Prostate gland (tissue), 2 donors: ENCODE measurements around the gene RSPRY1. TPM values are rescaled to one million over a fixed set of nuclear protein-coding genes. Genes with fewer than 3 reads are reported as not detected.
"Not testable (repeated sequence)": the region's sequence is repeated elsewhere in the genome, so short reads cannot be mapped to it uniquely, and the experiment has no call there.

Experiments
- DNase-seq: peaks from one replicate; pipeline ENCODE4 v3.0.0-alpha.2; 2019; ENCODE audit warnings: low spot score
- H3K27ac ChIP-seq, 2 donors: fragments of 200-600 bp; sonication (generic); 2 replicates each; pipeline ENCODE4 v1.5.1; 2017 to 2019
- H3K27me3 ChIP-seq: fragments of 200-600 bp; sonication (generic); replicated peaks from 2 replicates; pipeline ENCODE4 v1.5.1; 2019; ENCODE audit not compliant: insufficient read depth
- H3K36me3 ChIP-seq, 2 donors: fragments of 200-600 bp; sonication (generic); 1 replicate in 1 of 2; 2 replicates in 1 of 2; pipeline versions ENCODE4 v1.5.1 to v1.8.1; 2017 to 2019
- H3K4me1 ChIP-seq: fragments of 200-600 bp; sonication (generic); replicated peaks from 2 replicates; pipeline ENCODE4 v1.5.1; 2019
- H3K4me3 ChIP-seq, 2 donors: fragments of 200-600 bp; sonication (generic); 2 replicates each; pipeline ENCODE4 v1.5.1; 2017 to 2019
- H3K9me3 ChIP-seq: fragments of 200-600 bp; sonication (generic); 2 replicates; pipeline ENCODE4 v1.5.1; 2017
- POLR2A ChIP-seq: fragments of 450-650 bp; IDR thresholded peaks from one replicate; pipeline ENCODE4 v1.6.1; 2016; ENCODE audit warnings: antibody characterized with exemption, mild to moderate bottlenecking
- POLR2AphosphoS5 ChIP-seq: sonication (generic); formaldehyde crosslinking; IDR thresholded peaks from one replicate; pipeline ENCODE4 v1.6.1; 2017; ENCODE audit warnings: antibody characterized with exemption
- WGBS: methylation state at CpG from one replicate; pipeline ENCODE4 v1.1.5; 2018; 5-methylcytosine and 5-hydroxymethylcytosine counted together
- intact Hi-C: fragments of 100-400 bp; cut with DNase I; formaldehyde crosslinking; loops from one replicate; pipeline ENCODE4 v1.14.2; 2022
- total RNA-seq, 2 donors: library from RNA; depleted of rRNA; stranded (reverse); fragments of >200 nt; gene quantifications; one replicate each; pipeline ENCODE4 v1.1.0, GENCODE V29; 2016
- TF ChIP-seq, protein P1 (sequence below), 4 experiments: fragments of 200-600 bp in 2 of 4; fragments of 450-650 bp in 2 of 4; sonication (generic) in 2 of 4; IDR thresholded peaks; 1 replicate in 3 of 4; 2 replicates in 1 of 4; pipeline ENCODE4 v1.5.1; 2016 to 2019; ENCODE audit warnings: antibody characterized with exemption in 4 of 4, mild to moderate bottlenecking in 2 of 4, moderate library complexity in 2 of 4

The RSPRY1 gene
- total RNA-seq, 2 donors from 2014 or later: 35.8 to 45.3 TPM

DNA sequence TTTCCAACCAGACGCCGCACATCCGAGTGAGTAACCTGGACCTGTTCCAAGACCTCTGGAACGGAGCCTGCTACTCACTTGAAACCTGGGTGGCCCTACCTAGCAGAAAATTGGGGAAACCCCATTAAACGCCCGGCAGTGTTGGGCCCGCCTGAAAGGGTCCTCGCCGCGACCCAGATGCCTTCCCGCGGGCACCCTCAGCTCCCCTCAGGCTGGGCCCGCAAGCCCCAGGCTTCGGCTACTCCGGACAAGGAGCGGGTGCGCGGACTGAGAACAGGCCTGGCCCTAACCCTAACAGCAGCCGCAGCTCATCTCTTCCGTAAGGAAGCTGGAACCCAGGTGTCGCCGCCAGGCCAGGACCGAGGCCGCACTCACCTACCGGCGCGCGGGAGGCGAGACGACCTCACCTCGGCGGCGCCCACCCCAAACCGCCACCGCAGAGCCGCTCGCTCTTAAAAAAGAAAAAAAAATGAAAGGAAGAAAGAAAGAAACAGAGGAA lies 634 bp upstream of the RSPRY1 start:
- under 1% methylated on average over 37 of the region's 37 CpGs for WGBS
- H3K4me3 ChIP-seq: peak overlapping the region; percentile 71 to 76
- intact Hi-C loops: loop anchor here (10.0 kb wide), 2 partner anchors 109 to 229 kb away; no protein-coding TSS in a partner anchor
- H3K27ac ChIP-seq: peak overlapping the region; percentile 87 to 92
- H3K27me3 ChIP-seq: no peaks in the 10 kb centered on the region
- no peaks in the 10 kb centered on the region for H3K9me3 ChIP-seq
- DNase-seq: peak; percentile 30
- peaks cover 6% of the 10 kb centered on the region for H3K4me1 ChIP-seq
- TF ChIP-seq, protein P1, sequence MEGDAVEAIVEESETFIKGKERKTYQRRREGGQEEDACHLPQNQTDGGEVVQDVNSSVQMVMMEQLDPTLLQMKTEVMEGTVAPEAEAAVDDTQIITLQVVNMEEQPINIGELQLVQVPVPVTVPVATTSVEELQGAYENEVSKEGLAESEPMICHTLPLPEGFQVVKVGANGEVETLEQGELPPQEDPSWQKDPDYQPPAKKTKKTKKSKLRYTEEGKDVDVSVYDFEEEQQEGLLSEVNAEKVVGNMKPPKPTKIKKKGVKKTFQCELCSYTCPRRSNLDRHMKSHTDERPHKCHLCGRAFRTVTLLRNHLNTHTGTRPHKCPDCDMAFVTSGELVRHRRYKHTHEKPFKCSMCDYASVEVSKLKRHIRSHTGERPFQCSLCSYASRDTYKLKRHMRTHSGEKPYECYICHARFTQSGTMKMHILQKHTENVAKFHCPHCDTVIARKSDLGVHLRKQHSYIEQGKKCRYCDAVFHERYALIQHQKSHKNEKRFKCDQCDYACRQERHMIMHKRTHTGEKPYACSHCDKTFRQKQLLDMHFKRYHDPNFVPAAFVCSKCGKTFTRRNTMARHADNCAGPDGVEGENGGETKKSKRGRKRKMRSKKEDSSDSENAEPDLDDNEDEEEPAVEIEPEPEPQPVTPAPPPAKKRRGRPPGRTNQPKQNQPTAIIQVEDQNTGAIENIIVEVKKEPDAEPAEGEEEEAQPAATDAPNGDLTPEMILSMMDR (IDR thresholded peaks at IDR 0.05): peak in 1 of 4 experiments; percentile 15
- TF ChIP-seq POLR2AphosphoS5: no peak
- H3K36me3 ChIP-seq: no peaks in the 10 kb centered on the region

DNA sequence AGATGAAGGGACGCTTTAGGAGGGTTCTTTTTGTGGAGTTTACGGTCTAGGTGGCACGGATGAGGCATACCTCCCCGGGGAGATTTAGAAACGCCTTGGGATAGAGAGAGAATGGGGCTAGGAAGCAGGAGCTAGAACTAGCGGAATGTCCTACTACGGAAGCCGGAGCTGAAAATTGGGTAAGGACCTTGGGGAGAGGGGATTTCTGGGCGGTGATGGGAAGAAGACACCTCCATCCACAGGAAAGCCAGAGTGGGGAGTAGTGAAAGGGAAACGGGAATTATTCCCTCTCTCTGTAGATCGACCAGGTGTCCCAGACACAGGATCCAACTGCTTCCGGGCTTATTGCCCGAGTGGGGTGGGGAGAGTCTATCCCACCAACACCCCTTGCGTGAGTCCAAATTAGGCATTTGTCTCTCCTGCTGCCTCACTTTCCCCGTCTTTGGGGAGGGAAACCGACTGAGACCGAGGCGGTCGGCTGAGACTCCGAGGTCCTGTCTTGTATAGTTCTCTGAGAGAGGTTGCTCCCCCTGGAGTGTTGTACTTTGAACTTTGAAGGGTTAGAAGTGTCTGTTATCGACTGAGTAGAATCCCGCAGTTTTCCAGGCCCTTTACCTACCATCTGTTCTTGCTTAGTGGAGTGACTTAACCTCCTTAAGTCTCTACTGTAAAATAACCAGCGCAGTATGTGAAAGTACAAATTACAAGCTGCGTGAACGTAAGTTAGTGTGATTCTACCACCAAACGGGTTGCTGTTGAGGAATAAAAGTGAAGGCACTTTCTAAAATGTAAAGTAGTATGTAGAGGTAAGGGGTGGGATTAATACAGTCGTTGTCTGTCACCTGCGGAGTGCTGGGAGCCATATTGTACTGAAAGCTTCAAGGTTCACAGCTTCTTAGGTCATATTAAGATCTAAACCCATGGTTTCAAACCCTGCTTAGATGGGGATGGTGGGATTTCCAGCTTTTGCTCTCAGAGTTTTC lies 1.0 kb downstream of the RSPRY1 start:
- DNase-seq: peak; percentile 13
- no peaks in the 10 kb centered on the region for H3K27me3 ChIP-seq
- H3K4me1 ChIP-seq: peaks cover 16% of the 10 kb centered on the region
- H3K27ac ChIP-seq: peak overlapping the region; percentile 91 to 92
- intact Hi-C loops: loop anchor here (10.0 kb wide), 2 partner anchors 108 to 228 kb away; no protein-coding TSS in a partner anchor
- 1% methylated on average over 28 of the region's 28 CpGs for WGBS
- H3K4me3 ChIP-seq: peak overlapping the region; percentile 71 to 76
- TF ChIP-seq, protein P1 (IDR thresholded peaks at IDR 0.05): no peak
- TF ChIP-seq POLR2AphosphoS5 (no peak), POLR2A (no peak)
- no peaks in the 10 kb centered on the region for H3K9me3 ChIP-seq
- no peaks in the 10 kb centered on the region for H3K36me3 ChIP-seq

DNA sequence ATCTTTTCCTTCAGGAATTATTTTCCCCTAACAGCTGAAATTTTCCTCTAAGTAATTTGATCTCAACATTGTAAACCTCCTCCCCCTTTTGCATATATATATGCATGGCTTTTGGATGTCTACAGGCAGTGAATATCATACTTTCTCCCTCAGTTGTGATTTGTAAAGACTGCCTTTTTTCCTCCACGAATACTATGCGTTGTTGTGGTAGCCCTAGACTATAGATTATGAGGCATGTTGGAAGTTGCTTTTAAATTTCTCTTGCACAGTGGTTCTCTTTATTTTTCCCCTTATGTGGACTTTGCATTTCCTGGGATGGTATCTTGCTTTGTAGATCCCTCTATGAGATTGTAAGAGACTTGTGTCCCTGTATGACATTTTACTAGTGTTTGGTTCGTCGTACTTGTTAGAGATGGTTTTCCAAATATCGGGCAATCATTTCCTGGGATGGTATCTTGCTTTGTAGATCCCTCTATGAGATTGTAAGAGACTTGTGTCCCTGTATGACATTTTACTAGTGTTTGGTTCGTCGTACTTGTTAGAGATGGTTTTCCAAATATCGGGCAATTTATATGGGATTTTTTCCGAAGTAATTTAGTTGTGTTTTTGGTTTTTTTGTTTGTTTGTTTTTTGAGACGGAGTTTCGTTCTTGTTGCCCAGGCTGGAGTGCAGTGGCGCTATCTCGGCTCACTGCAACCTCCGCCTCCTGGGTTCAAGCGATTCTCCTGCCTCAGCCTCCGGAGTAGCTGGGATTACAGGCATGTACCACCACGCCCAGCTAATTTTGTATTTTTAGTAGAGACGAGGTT lies 2.0 kb downstream of the RSPRY1 start:
- H3K36me3 ChIP-seq, DNase-seq, H3K27me3 ChIP-seq, H3K9me3 ChIP-seq: not testable (repeated sequence)
- peak overlapping the region in 1 of 2 donors; percentile 71 for H3K4me3 ChIP-seq
- WGBS: 58% methylated on average over 18 of the region's 18 CpGs
- peaks cover 16% of the 10 kb centered on the region for H3K4me1 ChIP-seq
- intact Hi-C loops: loop anchor here (10.0 kb wide), 2 partner anchors 107 to 227 kb away; no protein-coding TSS in a partner anchor
- H3K27ac ChIP-seq: peak overlapping the region; percentile 91 to 92

DNA sequence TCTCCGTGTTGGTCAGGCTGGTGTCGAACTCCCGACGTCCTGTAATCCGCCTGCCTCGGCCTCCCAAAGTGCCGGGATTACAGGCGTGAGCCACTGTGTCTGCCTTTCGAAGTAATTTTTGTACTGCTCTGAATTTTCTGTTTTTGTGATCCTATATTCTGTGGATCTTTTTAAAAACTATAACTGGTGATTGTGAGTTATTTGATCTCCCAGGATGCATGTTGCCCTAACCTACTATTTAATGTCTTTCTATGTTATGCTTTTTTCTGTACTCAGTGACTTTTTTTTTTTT lies 2.5 kb downstream of the RSPRY1 start:
- H3K4me3 ChIP-seq: no peak overlapping the region
- H3K36me3 ChIP-seq: no peaks in the 10 kb centered on the region
- no peaks in the 10 kb centered on the region for H3K27me3 ChIP-seq
- H3K9me3 ChIP-seq: no peaks in the 10 kb centered on the region
- intact Hi-C loops: loop anchor here (10.0 kb wide), 2 partner anchors 106 to 226 kb away; no protein-coding TSS in a partner anchor
- 95% methylated on average over 9 of the region's 9 CpGs for WGBS
- no peak for TF ChIP-seq POLR2A
- TF ChIP-seq POLR2AphosphoS5: no peak
- no peak overlapping the region for H3K27ac ChIP-seq
- no peak for DNase-seq
- peaks cover 16% of the 10 kb centered on the region for H3K4me1 ChIP-seq

DNA sequence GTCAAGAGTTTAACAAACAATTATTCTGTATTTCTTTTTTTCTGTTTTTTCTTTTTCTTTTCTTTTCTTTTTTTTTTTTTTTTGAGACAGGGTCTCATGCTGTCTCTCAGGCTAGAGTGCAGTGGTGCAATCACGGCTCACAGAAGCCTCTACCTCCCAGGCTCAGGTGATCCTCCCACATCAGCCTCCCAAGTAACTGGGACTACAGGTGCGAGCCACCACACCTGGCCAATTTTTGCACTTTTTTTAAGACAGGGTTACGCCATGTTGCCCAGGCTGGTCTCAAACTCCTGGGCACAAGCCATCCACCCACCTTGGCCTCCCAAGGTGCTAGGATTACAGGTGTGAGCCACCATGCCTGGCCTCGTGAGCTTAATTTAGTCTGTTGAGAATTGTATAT lies 3.4 kb downstream of the RSPRY1 start:
- intact Hi-C loops: loop anchor here (10.0 kb wide), 2 partner anchors 105 to 225 kb away; no protein-coding TSS in a partner anchor
- not testable (repeated sequence) for DNase-seq, H3K4me3 ChIP-seq, H3K27ac ChIP-seq, H3K36me3 ChIP-seq, H3K9me3 ChIP-seq, H3K27me3 ChIP-seq
- 95% methylated on average over 4 of the region's 4 CpGs for WGBS
- H3K4me1 ChIP-seq: peaks cover 16% of the 10 kb centered on the region

DNA sequence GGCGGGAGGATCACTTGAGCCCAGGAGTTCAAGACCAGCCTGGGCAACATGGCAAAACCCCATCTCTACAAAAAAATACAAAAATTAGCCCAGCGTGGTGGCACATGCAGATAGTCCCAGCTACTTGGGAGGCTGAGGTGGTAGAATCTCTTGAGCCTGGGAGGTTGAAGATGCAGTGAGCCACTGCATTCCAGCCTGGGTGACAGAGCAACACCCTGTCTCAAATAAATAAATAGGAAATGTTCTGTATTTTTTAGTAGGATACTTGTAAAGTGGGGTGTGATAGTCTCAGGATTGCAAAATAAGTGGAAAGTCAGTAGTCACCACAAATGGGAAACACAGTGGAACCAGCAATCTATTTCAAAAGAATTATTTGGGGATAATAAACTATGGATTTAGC lies 4.0 kb downstream of the RSPRY1 start:
- Histone ChIP-seq H3K36me3 (no peaks in the 10 kb centered on the region), H3K27ac (no peak overlapping the region), H3K27me3 (no peaks in the 10 kb centered on the region), H3K9me3 (no peaks in the 10 kb centered on the region), H3K4me3 (no peak overlapping the region), H3K4me1 (peaks cover 16% of the 10 kb centered on the region)
- no peak for TF ChIP-seq POLR2AphosphoS5
- no peak for TF ChIP-seq POLR2A
- TF ChIP-seq, protein P1 (IDR thresholded peaks at IDR 0.05): no peak
- WGBS: 98% methylated on average over 2 of the region's 2 CpGs
- no peak for DNase-seq
- intact Hi-C loops: no loop called here
